B cell (primary cell): Measurements from ENCODE around the gene NCKAP5L. TPM values are rescaled to one million over a fixed set of nuclear protein-coding genes. Genes with fewer than 3 reads are reported as not detected.

ENCODE experiments used
- ATAC-seq: fragments of 200-7000 bp; cut with Tn5 transposase; one replicate; pipeline ENCODE4 v1.10.0; 2021; ENCODE audit warnings: low read depth, mild to moderate bottlenecking, moderate number of reproducible peaks, moderate library complexity
- CTCF ChIA-PET: fragments of 350-600 bp; sonication (Branson Sonifier 250); formaldehyde crosslinking; loops from one replicate; lab custom pipeline; 2021; ENCODE audit warnings: antibody characterized with exemption, inconsistent platforms; lab: Charles Lee
- POLR2A ChIA-PET: fragments of 350-600 bp; sonication (Branson Sonifier 250); formaldehyde crosslinking; loops from one replicate; lab custom pipeline; 2021; ENCODE audit warnings: antibody characterized with exemption; lab: Charles Lee
- DNase-seq: peaks from one replicate; pipeline ENCODE4 v3.0.0; 2013
- H2AFZ ChIP-seq: 2 replicates; pipeline ENCODE4 v1.6.1; 2012; ENCODE audit warnings: mild to moderate bottlenecking, low read depth, low read length; ENCODE audit not compliant: insufficient read depth, poor library complexity, severe bottlenecking
- H3K27ac ChIP-seq, 2 donors: 1 replicate in 1 of 2; 2 replicates in 1 of 2; pipeline ENCODE4 v1.5.1; 2012 to 2013; ENCODE audit warnings: low read length in 2 of 2, mild to moderate bottlenecking in 2 of 2, moderate library complexity in 1 of 2
- H3K27me3 ChIP-seq, 4 experiments: fragments of 200-600 bp in 1 of 4; sonication (generic) in 1 of 4; replicated peaks in 1 of 4; 1 replicate in 2 of 4; 2 replicates in 2 of 4; pipeline versions ENCODE4 v1.6.1 to v1.7.0; 2013 to 2016; ENCODE audit warnings: low read length in 3 of 4, mild to moderate bottlenecking in 2 of 4, mixed read lengths in 1 of 4, moderate library complexity in 1 of 4; ENCODE audit not compliant: insufficient read depth in 4 of 4, control insufficient read depth in 3 of 4; ENCODE audit errors: control extremely low read depth in 1 of 4
- H3K36me3 ChIP-seq, 2 experiments: replicated peaks in 1 of 2; 1 replicate in 1 of 2; 2 replicates in 1 of 2; pipeline versions ENCODE4 v1.6.1 to v1.7.1; 2013; ENCODE audit warnings: low read length in 1 of 2; ENCODE audit not compliant: insufficient read depth in 2 of 2, control insufficient read depth in 1 of 2; ENCODE audit errors: control extremely low read depth in 1 of 2, extremely low read depth in 1 of 2
- H3K4me1 ChIP-seq, 2 donors: fragments of 200-600 bp in 1 of 2; sonication (generic) in 1 of 2; 1 replicate in 1 of 2; 2 replicates in 1 of 2; pipeline versions ENCODE4 v1.5.1 to v1.6.1; 2013 to 2017; ENCODE audit warnings: low read length in 2 of 2; ENCODE audit not compliant: control insufficient read depth in 2 of 2, insufficient read depth in 2 of 2
- H3K4me2 ChIP-seq: replicated peaks from 2 replicates; pipeline ENCODE3; 2012; ENCODE audit warnings: mild to moderate bottlenecking, low read depth, low read length; ENCODE audit not compliant: poor library complexity, severe bottlenecking
- H3K4me3 ChIP-seq, 5 experiments: fragments of 200-600 bp in 1 of 5; sonication (generic) in 1 of 5; 1 replicate in 3 of 5; 2 replicates in 2 of 5; pipeline versions ENCODE4 v1.5.1 to v1.7.0; 2011 to 2016; ENCODE audit warnings: low read length in 4 of 5, mild to moderate bottlenecking in 4 of 5, low read depth in 2 of 5, control low read depth in 1 of 5, moderate library complexity in 1 of 5; ENCODE audit not compliant: insufficient read depth in 1 of 5; ENCODE audit errors: control extremely low read depth in 1 of 5, extremely low read depth in 1 of 5
- H3K79me2 ChIP-seq: fragments of 200-600 bp; sonication (generic); one replicate; pipeline ENCODE4 v1.6.0; 2016; ENCODE audit warnings: low read length; ENCODE audit not compliant: control insufficient read depth, insufficient read depth
- H3K9ac ChIP-seq: fragments of 200-600 bp; sonication (generic); 2 replicates; pipeline ENCODE4 v1.6.1; 2017; ENCODE audit warnings: mild to moderate bottlenecking, low read length, moderate library complexity
- H3K9me3 ChIP-seq, 3 donors: one replicate each; pipeline versions ENCODE4 v1.6.1 to v1.7.1; 2013; ENCODE audit warnings: low read length in 2 of 3; ENCODE audit not compliant: control insufficient read depth in 2 of 3, insufficient read depth in 1 of 3; ENCODE audit errors: control extremely low read depth in 1 of 3
- H4K20me1 ChIP-seq: 2 replicates; pipeline ENCODE4 v1.6.0; 2012; ENCODE audit warnings: mild to moderate bottlenecking, low read length; ENCODE audit not compliant: insufficient read depth, control insufficient read depth, poor library complexity, severe bottlenecking
- H3K27ac Mint-ChIP-seq: one replicate; pipeline ENCODE4 v1.8.0; 2021; ENCODE audit warnings: mixed read lengths
- H3K27me3 Mint-ChIP-seq: one replicate; pipeline ENCODE4 v1.8.0; 2021; ENCODE audit warnings: mixed read lengths
- H3K4me1 Mint-ChIP-seq: one replicate; pipeline ENCODE4 v1.8.0; 2021; ENCODE audit warnings: mixed read lengths
- H3K4me3 Mint-ChIP-seq: one replicate; pipeline ENCODE4 v1.8.0; 2021; ENCODE audit warnings: mixed read lengths
- H3K9me3 Mint-ChIP-seq: one replicate; pipeline ENCODE4 v1.8.0; 2022; ENCODE audit warnings: mixed read lengths; ENCODE audit not compliant: insufficient read depth
- EZH2 ChIP-seq: IDR thresholded peaks from 2 replicates; pipeline ENCODE4 v1.6.1; 2012; ENCODE audit warnings: borderline replicate concordance, low read depth, mild to moderate bottlenecking, moderate library complexity, low read length; ENCODE audit not compliant: insufficient read depth, poor library complexity, severe bottlenecking
- WGBS: methylation state at CpG from one replicate; pipeline ENCODE4 v1.1.5; 2013; ENCODE audit warnings: missing lambda C conversion rate; ENCODE audit not compliant: insufficient coverage; 5-methylcytosine and 5-hydroxymethylcytosine counted together
- intact Hi-C: fragments of 100-400 bp; cut with micrococcal nuclease; formaldehyde crosslinking; loops from one replicate; pipeline ENCODE4 v1.10.0; 2022
- polyA plus RNA-seq: library from polyadenylated mRNA; depleted of rRNA; stranded (reverse); fragments of >200 nt; gene quantifications from 2 replicates; pipeline ENCODE4 v1.2.3, GENCODE V29; 2012
- total RNA-seq, 2 donors: library from RNA; stranded (reverse); fragments of 120-200 nt in 1 of 2; gene quantifications; 1 replicate in 1 of 2; 2 replicates in 1 of 2; pipeline versions ENCODE4 v1.2.3 to v1.2.4, GENCODE V29; 2013 to 2022
- TF ChIP-seq, protein P1 (sequence below): fragments of 200-600 bp; IDR thresholded peaks from one replicate; pipeline ENCODE4 v1.8.0; 2022; ENCODE audit warnings: antibody characterized with exemption, mild to moderate bottlenecking

The NCKAP5L gene
- total and polyA plus RNA-seq, 2 donors (not counting 1 experiment from before 2014, with no cell fraction given) = 3.2 to 13.2 TPM

DNA sequence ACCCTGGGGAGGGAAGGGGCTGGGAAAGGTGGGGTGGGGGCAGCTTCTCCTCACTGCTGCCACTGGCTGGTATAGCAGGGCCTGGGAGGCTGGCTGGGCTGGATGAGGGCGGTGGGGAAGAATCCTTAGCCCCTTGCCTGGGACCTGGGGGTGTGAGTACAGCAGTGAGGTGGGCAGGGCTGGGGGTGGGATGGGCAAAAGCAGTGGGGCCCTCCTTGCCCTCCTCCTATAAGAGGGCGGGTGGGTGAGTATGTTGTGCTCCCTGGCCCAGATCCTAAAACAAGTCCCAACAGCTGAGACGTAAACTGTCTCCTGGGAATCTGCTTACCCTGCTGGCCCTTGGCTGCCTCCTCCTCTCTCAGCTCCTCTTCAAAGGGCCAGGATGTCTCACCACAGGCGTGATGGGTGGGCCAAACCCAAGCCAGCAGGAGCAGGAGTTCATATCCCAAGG is 2.2 kb downstream of the NCKAP5L start:
- Mint-ChIP-seq H3K27ac (peak overlapping the region; percentile 22), H3K4me3 (peak overlapping the region; percentile 99), H3K4me1 (peaks cover 45% of the 10 kb centered on the region), H3K27me3 (no peaks in the 10 kb centered on the region), H3K9me3 (no peaks in the 10 kb centered on the region)
- ChIA-PET CTCF (interaction anchor here (1.2 to 2.2 kb wide), 3 partner anchors 13 to 48 kb away, joined by 4 to 7 read pairs (median 4); no protein-coding TSS in a partner anchor), POLR2A (no interaction called here)
- Histone ChIP-seq H2AFZ (no peak overlapping the region), H4K20me1 (peaks cover 7% of the 10 kb centered on the region), H3K4me1 (peaks cover 31 to 35% of the 10 kb centered on the region in 2 donors), H3K4me3 (no peak overlapping the region), H3K4me2 (no peak overlapping the region), H3K79me2 (peaks cover 45% of the 10 kb centered on the region), H3K9ac (no peak overlapping the region), H3K27me3 (no peaks in the 10 kb centered on the region), H3K27ac (peak overlapping the region in 1 of 2 donors; percentile 2), H3K9me3 (no peaks in the 10 kb centered on the region), H3K36me3 (no peaks in the 10 kb centered on the region)
- no peak for DNase-seq
- no peak for ATAC-seq
- TF ChIP-seq, protein P1, sequence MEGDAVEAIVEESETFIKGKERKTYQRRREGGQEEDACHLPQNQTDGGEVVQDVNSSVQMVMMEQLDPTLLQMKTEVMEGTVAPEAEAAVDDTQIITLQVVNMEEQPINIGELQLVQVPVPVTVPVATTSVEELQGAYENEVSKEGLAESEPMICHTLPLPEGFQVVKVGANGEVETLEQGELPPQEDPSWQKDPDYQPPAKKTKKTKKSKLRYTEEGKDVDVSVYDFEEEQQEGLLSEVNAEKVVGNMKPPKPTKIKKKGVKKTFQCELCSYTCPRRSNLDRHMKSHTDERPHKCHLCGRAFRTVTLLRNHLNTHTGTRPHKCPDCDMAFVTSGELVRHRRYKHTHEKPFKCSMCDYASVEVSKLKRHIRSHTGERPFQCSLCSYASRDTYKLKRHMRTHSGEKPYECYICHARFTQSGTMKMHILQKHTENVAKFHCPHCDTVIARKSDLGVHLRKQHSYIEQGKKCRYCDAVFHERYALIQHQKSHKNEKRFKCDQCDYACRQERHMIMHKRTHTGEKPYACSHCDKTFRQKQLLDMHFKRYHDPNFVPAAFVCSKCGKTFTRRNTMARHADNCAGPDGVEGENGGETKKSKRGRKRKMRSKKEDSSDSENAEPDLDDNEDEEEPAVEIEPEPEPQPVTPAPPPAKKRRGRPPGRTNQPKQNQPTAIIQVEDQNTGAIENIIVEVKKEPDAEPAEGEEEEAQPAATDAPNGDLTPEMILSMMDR = no peak
- no peak for TF ChIP-seq EZH2
- WGBS = 100% methylated on average over 1 of the region's 4 CpGs
- intact Hi-C loops = loop anchor here (5.0 kb wide), 2 partner anchors 184 to 259 kb away; partner anchors contain the start of gene MCRS1

DNA sequence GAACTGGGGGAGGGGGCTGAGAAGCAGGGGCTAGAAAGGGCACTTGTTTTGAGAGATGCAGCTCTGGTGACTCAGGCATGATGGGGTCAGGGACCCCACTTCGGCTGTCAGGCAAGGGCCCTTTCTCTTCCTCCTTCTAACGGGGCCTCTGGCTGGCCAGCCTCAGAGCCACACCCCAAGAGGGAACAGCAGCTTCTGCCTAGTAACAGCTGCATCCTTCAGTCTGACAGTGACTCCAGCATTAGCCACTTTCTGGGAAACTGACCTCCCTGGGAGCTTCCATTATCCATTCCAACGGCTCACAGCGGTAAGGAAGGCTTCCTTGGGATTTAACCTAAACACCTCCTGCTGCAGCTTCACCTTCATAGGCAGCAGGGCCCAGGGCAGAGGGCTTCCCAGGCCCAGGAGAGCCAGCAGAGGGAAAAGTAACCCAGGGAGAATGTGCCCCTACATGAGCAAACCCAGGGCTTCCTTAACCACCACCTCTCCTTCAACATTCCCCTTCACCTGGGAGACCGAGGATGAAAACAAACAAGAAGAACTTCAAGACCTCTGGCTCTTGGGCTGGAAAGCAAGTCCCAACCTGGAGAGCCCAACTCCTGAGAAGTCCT is 2.7 kb downstream of the NCKAP5L start:
- no peaks in the 10 kb centered on the region for H3K9me3 Mint-ChIP-seq

More for the DNA sequence above, 2.7 kb downstream of the NCKAP5L start:
- peaks cover 48% of the 10 kb centered on the region for H3K4me1 Mint-ChIP-seq
- Histone ChIP-seq H3K27ac (no peak overlapping the region), H3K4me2 (no peak overlapping the region), H2AFZ (no peak overlapping the region), H3K4me1 (peaks cover 36 to 39% of the 10 kb centered on the region in 2 donors), H3K9me3 (no peaks in the 10 kb centered on the region), H3K27me3 (no peaks in the 10 kb centered on the region), H4K20me1 (peaks cover 7% of the 10 kb centered on the region), H3K4me3 (no peak overlapping the region), H3K9ac (no peak overlapping the region), H3K36me3 (no peaks in the 10 kb centered on the region), H3K79me2 (peaks cover 45% of the 10 kb centered on the region)
- intact Hi-C loops = loop anchor here (5.0 kb wide), 2 partner anchors 183 to 258 kb away; partner anchors contain the start of gene MCRS1
- 58% methylated on average over 5 of the region's 5 CpGs for WGBS
- peak overlapping the region; percentile 48 for H3K27ac Mint-ChIP-seq
- no peaks in the 10 kb centered on the region for H3K27me3 Mint-ChIP-seq
- ChIA-PET POLR2A (no interaction called here), CTCF (interaction anchor here (1.2 to 2.2 kb wide), 2 partner anchors 14 to 48 kb away, joined by 4 to 7 read pairs; no protein-coding TSS in a partner anchor)
- no peak for ATAC-seq
- DNase-seq = no peak
- H3K4me3 Mint-ChIP-seq = peak overlapping the region; percentile 1
- TF ChIP-seq, protein P1 = no peak
- no peak for TF ChIP-seq EZH2
